Rectal smooth muscle tissue (tissue), 1 donor: ENCODE results near the gene BAX.
"Not testable (repeated sequence)": the region's sequence is repeated elsewhere in the genome, so short reads cannot be mapped to it uniquely, and the experiment has no call there.

ENCODE experiments used
- H3K27ac ChIP-seq: one replicate; pipeline ENCODE4 v1.7.0; 2013; ENCODE audit warnings: low read depth, low read length, inconsistent platforms
- H3K27me3 ChIP-seq: one replicate; pipeline ENCODE4 v1.7.0; 2013; ENCODE audit warnings: low read length; ENCODE audit not compliant: control insufficient read depth, insufficient read depth
- H3K36me3 ChIP-seq: one replicate; pipeline ENCODE4 v1.7.0; 2013; ENCODE audit warnings: low read length; ENCODE audit not compliant: control insufficient read depth, insufficient read depth
- H3K4me1 ChIP-seq: one replicate; pipeline ENCODE4 v1.7.0; 2013; ENCODE audit warnings: low read length; ENCODE audit not compliant: control insufficient read depth, insufficient read depth
- H3K4me3 ChIP-seq: one replicate; pipeline ENCODE4 v1.7.0; 2013; ENCODE audit warnings: low read length
- H3K9ac ChIP-seq: one replicate; pipeline ENCODE4 v1.7.0; 2013; ENCODE audit warnings: low read length

The BAX gene

GRCh38 chr19:48920949-48921348 is 33.7 kb upstream of the BAX start:
- H3K27me3 ChIP-seq = no peaks in the 10 kb centered on the region
- H3K4me3 ChIP-seq = no peak overlapping the region
- H3K36me3 ChIP-seq = peaks cover 15% of the 10 kb centered on the region
- no peak overlapping the region for H3K9ac ChIP-seq
- no peaks in the 10 kb centered on the region for H3K4me1 ChIP-seq
- no peak overlapping the region for H3K27ac ChIP-seq

DNA sequence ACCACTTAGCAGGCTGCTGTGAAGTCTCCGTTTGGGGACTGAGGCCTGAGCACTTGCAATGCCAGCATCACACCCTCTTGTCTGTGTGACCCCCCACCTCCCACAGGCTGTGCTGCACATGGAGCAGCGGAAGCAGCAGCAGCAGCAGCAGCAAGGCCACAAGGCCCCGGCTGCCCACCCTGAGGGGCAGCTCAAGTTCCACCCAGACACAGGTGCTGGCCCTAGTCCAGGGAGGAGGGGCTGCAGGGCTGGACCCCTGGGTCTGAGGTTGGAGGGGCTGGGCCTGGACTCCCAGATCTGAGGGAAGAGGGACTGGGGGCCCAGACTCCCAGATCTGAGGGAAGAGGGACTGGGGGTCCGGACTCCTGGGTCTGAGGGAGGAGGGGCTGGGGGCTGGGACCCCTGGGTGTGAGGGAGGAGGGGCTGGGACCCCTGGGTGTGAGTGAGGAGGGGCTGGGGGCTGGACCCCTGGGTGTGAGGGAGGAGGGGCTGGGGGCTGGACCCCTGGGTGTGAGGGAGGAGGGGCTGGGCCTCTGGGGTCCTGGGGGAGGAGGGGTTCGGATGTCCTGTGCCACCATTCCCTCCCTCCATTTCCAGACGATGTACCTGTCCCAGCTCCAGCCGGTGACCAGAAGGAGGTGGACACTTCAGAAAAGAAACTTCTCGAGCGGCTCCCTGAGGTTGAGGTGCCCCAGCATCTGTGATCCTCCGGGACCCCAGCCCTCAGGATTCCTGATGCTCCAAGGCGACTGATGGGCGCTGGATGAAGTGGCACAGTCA is 32.8 kb upstream of the BAX start:
- H3K27ac ChIP-seq = no peak overlapping the region
- no peak overlapping the region for H3K4me3 ChIP-seq
- H3K36me3 ChIP-seq = peaks cover 15% of the 10 kb centered on the region
- H3K27me3 ChIP-seq = no peaks in the 10 kb centered on the region
- H3K4me1 ChIP-seq = no peaks in the 10 kb centered on the region
- H3K9ac ChIP-seq = no peak overlapping the region

DNA sequence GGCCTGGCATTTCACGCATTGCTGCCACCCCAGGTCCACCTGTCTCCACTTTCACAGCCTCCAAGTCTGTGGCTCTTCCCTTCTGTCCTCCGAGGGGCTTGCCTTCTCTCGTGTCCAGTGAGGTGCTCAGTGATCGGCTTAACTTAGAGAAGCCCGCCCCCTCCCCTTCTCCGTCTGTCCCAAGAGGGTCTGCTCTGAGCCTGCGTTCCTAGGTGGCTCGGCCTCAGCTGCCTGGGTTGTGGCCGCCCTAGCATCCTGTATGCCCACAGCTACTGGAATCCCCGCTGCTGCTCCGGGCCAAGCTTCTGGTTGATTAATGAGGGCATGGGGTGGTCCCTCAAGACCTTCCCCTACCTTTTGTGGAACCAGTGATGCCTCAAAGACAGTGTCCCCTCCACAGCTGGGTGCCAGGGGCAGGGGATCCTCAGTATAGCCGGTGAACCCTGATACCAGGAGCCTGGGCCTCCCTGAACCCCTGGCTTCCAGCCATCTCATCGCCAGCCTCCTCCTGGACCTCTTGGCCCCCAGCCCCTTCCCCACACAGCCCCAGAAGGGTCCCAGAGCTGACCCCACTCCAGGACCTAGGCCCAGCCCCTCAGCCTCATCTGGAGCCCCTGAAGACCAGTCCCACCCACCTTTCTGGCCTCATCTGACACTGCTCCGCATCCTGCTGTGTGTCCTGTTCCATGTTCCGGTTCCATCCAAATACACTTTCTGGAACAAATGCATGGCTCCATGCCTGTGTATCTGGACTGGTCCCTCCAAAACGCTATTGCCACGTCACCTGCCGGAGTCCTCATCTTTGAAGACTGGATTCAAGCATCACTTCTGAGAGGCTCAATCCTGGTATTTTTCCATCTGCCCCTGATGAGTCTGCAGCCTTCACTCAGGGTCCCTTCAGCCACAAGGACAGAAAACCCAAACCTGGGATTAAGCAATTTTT is 31.9 kb upstream of the BAX start:
- Histone ChIP-seq H3K9ac (no peak overlapping the region), H3K27me3 (no peaks in the 10 kb centered on the region), H3K4me1 (no peaks in the 10 kb centered on the region), H3K4me3 (no peak overlapping the region), H3K27ac (no peak overlapping the region), H3K36me3 (peaks cover 15% of the 10 kb centered on the region)

DNA sequence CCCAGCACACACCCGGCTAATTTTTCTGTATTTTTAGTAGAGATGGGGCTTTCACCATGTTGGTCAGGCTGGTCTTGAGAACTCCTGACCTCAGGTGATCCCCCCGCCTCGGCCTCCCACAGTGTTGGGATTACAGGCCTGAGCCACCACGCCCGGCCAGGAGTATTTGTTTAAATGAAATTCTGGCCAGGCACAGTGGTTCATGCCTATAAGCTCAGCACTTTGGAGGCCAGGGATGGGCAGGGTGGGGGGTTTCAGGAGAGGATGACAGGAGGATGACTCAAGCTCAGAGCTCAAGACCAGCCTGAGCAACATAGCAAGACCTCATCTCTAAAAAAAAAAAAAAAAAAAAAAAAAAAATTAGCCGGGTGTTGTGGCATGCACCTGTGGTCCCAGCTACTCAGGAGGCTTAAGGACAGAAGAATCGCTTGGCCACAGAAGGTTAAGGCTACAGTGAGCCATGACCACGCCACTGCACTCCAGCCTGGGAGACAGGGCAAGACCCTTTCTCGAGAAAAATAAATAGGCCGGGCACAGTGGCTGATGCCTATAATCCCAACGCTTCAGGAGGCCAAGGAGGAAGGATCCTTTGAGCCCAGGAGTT is 29.3 kb upstream of the BAX start:
- H3K4me1 ChIP-seq = no peaks in the 10 kb centered on the region
- no peaks in the 10 kb centered on the region for H3K27me3 ChIP-seq
- peaks cover 6% of the 10 kb centered on the region for H3K36me3 ChIP-seq
- no peak overlapping the region for H3K27ac ChIP-seq
- no peak overlapping the region for H3K4me3 ChIP-seq
- no peak overlapping the region for H3K9ac ChIP-seq

GRCh38 chr19:48925890-48926289 is 28.8 kb upstream of the BAX start:
- H3K36me3 ChIP-seq, H3K27me3 ChIP-seq, H3K4me1 ChIP-seq, H3K27ac ChIP-seq, H3K9ac ChIP-seq, H3K4me3 ChIP-seq: not testable (repeated sequence)

DNA sequence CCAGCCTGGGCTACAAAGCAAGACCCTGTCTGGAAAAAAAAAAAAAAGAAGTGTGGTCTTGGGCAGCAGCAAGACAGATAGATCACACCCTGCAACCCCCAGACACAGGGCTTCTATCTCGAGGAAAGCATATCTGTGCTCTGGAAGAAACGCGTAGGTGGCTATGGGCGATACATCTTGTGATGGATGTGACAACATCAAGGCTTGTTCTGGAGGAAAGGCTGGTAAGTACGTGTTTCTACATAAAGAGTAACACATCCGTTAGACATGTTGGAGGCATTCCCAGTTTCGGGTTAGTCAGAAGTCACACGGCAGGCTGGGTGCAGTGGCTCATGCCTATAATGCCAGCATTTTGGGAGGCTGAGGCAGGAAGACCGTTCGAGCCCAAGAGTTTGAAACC is 27.8 kb upstream of the BAX start:
- H3K4me1 ChIP-seq = no peaks in the 10 kb centered on the region
- no peak overlapping the region for H3K9ac ChIP-seq
- no peaks in the 10 kb centered on the region for H3K27me3 ChIP-seq
- no peaks in the 10 kb centered on the region for H3K36me3 ChIP-seq
- H3K4me3 ChIP-seq = peak overlapping the region; percentile 32
- H3K27ac ChIP-seq = no peak overlapping the region

DNA sequence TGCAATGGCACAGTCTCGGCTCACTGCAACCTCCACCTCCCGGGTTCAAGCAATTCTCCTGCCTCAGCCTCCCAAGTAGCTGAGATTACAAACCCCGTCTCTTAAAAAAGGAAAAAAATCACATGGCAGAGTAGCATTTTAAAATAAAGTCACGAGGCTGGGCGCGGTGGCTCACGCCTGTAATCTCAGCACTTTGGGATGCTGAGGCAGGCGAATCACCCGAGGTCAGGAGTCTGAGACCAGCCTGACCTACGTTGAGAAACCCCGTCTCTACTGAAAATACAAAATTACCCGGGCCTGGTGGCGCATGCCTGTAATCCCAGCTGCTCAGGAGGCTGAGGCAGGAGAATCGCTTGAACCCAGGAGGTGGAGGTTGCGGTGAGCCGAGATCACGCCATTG is 27.0 kb upstream of the BAX start:
- H3K27ac ChIP-seq, H3K36me3 ChIP-seq, H3K27me3 ChIP-seq, H3K4me3 ChIP-seq, H3K4me1 ChIP-seq, H3K9ac ChIP-seq: not testable (repeated sequence)

GRCh38 chr19:48928164-48929025 is 26.3 kb upstream of the BAX start:
- Histone ChIP-seq H3K36me3 (no peaks in the 10 kb centered on the region), H3K27ac (no peak overlapping the region), H3K27me3 (no peaks in the 10 kb centered on the region), H3K4me1 (peaks cover 2% of the 10 kb centered on the region), H3K9ac (no peak overlapping the region), H3K4me3 (no peak overlapping the region)

GRCh38 chr19:48933382-48933932 is 21.2 kb upstream of the BAX start, which contains the start of gene DHDH:
DHDH (plus strand) TSS chr19:48933699; CDS start chr19:48933722, 23 bp downstream.
- Histone ChIP-seq H3K4me3 (peak within 1 kb of the TSS; percentile 44), H3K4me1 (peaks cover 2% of the 10 kb centered on the region), H3K27ac (no peak within 1 kb of the TSS), H3K27me3 (no peaks in the 10 kb centered on the region), H3K36me3 (no peaks in the 10 kb centered on the region), H3K9ac (no peak within 1 kb of the TSS)

- peaks cover 2% of the 10 kb centered on the region for H3K4me1 ChIP-seq
- no peak overlapping the region for H3K27ac ChIP-seq
- H3K27me3 ChIP-seq = no peaks in the 10 kb centered on the region
Measured at GRCh38 chr19:48934837-48935236, 19.8 kb upstream of the BAX start.

DNA sequence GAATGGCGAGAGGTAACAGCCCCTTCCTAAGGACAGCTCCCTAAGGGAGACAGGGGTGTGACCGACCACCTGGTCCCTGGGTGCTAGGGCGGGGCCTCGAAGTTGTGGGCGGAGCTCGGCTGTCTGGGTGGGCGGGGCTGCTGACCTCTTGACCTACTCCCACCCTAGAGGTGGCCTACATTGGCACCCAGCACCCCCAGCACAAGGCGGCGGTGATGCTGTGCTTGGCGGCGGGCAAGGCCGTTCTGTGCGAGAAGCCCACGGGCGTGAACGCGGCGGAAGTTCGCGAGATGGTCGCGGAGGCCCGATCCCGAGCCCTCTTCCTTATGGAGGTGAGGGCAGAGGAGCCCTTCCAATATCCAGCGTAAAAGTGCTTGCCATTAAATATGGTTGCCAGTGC is 18.8 kb upstream of the BAX start:
- Histone ChIP-seq H3K4me1 (peaks cover 2% of the 10 kb centered on the region), H3K9ac (no peak overlapping the region), H3K27me3 (no peaks in the 10 kb centered on the region), H3K36me3 (no peaks in the 10 kb centered on the region), H3K27ac (no peak overlapping the region), H3K4me3 (no peak overlapping the region)

More at GRCh38 chr19:48934837-48935236, 19.8 kb upstream of the BAX start:
- Histone ChIP-seq H3K4me3 (no peak overlapping the region), H3K36me3 (no peaks in the 10 kb centered on the region), H3K9ac (no peak overlapping the region)
